GM12878 (cell line): Measurements from ENCODE around the gene TPI1.

Experiments used
- BACH1 ChIP-seq: fragments of 450-650 bp; IDR thresholded peaks from 2 replicates; pipeline ENCODE4 v1.6.1; 2017; ENCODE audit warnings: mild to moderate bottlenecking, borderline replicate concordance
- CTCF ChIP-seq, 3 experiments: IDR thresholded peaks in 2 of 3; conservative IDR thresholded peaks in 1 of 3; 2 replicates each; pipeline ENCODE4 v1.5.1; 2011; ENCODE audit warnings: low read depth in 3 of 3, low read length in 3 of 3, mild to moderate bottlenecking in 3 of 3, control low read depth in 2 of 3, moderate library complexity in 2 of 3, inconsistent platforms in 1 of 3, mixed read lengths in 1 of 3; ENCODE audit not compliant: control insufficient read depth in 2 of 3, insufficient read depth in 1 of 3; ENCODE audit errors: extremely low read depth in 1 of 3
- RAD21 ChIP-seq: IDR thresholded peaks from 2 replicates; pipeline ENCODE4 v1.6.1; 2011; ENCODE audit warnings: mild to moderate bottlenecking, low read depth, low read length, moderate library complexity; ENCODE audit not compliant: insufficient read depth

- TF ChIP-seq RAD21 = no peak
- TF ChIP-seq BACH1 = no peak
- TF ChIP-seq CTCF (IDR thresholded peaks at IDR 0.05 in 2 of 3, conservative IDR thresholded peaks at IDR 0.05 in 1 of 3; ENCODE audit: control insufficient read depth in 2 of 3, extremely low read depth in 1 of 3, insufficient read depth in 1 of 3, low read depth in 3 of 3, low read length in 3 of 3) = no peak
Measured at GRCh38 chr12:6866163-6866919, 990 bp upstream of the TPI1 start.
